Brain microvascular endothelial cell (primary cell): ENCODE results near the gene FAM43B.

ENCODE experiments used
- DNase-seq: peaks from one replicate; pipeline ENCODE4 v3.0.0-alpha.2; 2020
- H3K27ac ChIP-seq: fragments of 250-450 bp; sonication (Bioruptor Pico); 2 replicates; pipeline ENCODE4 v1.5.1; 2020; ENCODE audit warnings: mild to moderate bottlenecking, moderate library complexity
- H3K27me3 ChIP-seq: fragments of 250-450 bp; sonication (Bioruptor Pico); replicated peaks from 2 replicates; pipeline ENCODE4 v1.5.1; 2020; ENCODE audit warnings: mild to moderate bottlenecking
- H3K36me3 ChIP-seq: fragments of 250-450 bp; sonication (Bioruptor Pico); replicated peaks from 2 replicates; pipeline ENCODE4 v1.5.1; 2020; ENCODE audit warnings: mild to moderate bottlenecking
- H3K4me3 ChIP-seq: 2 replicates; pipeline ENCODE4 v1.5.1; 2011; ENCODE audit warnings: low read depth, mild to moderate bottlenecking, control low read depth, low read length, moderate library complexity
- in situ Hi-C: cut with HindIII; loops from 2 replicates; pipeline ENCODE4 v1.10.0; 2017; ENCODE audit warnings: low sequenced_read_pairs, low pct_ligation_motif_present
- TF ChIP-seq, protein P1 (sequence below): IDR thresholded peaks from 2 replicates; pipeline ENCODE4 v1.5.1; 2011; ENCODE audit warnings: low read depth, mild to moderate bottlenecking, moderate library complexity, low read length, control low read depth, inconsistent platforms; ENCODE audit errors: missing control alignments

The FAM43B gene

DNA sequence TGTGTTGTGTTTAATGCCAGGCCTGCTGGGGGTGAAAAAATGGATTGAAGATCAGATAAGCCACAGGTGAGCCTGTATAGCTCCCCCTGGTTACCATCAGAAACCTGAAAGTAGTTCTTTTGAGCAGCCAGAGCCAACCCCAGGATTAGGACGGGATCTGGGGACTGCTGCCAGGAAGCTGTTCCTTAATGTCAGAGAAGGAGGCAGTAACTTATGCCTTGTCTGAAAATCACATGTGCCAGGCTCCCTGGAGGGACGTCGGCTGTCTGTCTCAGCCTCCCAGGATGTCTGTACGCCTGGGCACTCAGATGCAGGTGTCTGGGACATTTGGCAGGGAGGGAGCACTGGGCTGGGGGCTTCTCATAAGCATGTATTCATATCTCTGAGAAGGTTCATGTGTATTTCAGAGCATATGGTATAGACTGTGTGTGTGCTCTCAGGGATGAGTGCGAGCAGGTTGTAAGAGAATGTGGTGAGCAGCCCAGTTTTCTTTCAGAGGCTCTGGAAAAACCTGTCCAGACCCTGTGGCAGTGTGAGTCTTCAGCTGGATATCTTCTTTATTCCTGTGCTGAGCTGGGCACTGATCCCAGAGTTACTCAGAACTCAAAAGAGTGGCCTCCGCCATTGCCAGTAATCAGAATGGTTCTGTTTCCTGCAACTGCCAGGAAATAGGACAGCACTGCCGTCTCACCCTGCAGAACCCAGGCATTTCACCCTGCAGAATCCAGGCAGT lies 2.8 kb downstream of the FAM43B start:
- in situ Hi-C loops = no loop called here
- Histone ChIP-seq H3K27me3 (peaks cover 55% of the 10 kb centered on the region), H3K27ac (no peak overlapping the region), H3K4me3 (no peak overlapping the region), H3K36me3 (no peaks in the 10 kb centered on the region)
- TF ChIP-seq, protein P1, sequence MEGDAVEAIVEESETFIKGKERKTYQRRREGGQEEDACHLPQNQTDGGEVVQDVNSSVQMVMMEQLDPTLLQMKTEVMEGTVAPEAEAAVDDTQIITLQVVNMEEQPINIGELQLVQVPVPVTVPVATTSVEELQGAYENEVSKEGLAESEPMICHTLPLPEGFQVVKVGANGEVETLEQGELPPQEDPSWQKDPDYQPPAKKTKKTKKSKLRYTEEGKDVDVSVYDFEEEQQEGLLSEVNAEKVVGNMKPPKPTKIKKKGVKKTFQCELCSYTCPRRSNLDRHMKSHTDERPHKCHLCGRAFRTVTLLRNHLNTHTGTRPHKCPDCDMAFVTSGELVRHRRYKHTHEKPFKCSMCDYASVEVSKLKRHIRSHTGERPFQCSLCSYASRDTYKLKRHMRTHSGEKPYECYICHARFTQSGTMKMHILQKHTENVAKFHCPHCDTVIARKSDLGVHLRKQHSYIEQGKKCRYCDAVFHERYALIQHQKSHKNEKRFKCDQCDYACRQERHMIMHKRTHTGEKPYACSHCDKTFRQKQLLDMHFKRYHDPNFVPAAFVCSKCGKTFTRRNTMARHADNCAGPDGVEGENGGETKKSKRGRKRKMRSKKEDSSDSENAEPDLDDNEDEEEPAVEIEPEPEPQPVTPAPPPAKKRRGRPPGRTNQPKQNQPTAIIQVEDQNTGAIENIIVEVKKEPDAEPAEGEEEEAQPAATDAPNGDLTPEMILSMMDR = no peak
- no peak for DNase-seq

DNA sequence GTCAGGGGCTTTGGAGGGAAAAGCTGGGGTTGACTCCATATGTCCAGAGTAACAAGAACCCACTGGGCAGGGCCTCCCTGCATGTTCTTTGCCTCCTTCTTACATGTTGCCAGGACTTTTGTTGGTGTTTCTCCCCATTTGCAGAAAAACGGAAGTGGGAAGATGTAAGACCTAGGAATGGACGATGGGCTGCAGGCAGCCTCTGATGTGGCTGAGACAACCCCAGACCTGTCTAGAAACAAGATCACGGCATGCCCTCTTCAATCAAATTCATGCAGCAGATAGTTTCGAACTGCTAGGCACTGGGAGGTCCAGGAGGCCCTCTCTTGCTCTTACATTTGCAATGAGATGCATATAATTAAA lies 3.4 kb downstream of the FAM43B start:
- no peak for DNase-seq
- in situ Hi-C loops = no loop called here
- peaks cover 55% of the 10 kb centered on the region for H3K27me3 ChIP-seq
- TF ChIP-seq, protein P1 = no peak
- H3K27ac ChIP-seq = no peak overlapping the region
- no peaks in the 10 kb centered on the region for H3K36me3 ChIP-seq
- H3K4me3 ChIP-seq = no peak overlapping the region

DNA sequence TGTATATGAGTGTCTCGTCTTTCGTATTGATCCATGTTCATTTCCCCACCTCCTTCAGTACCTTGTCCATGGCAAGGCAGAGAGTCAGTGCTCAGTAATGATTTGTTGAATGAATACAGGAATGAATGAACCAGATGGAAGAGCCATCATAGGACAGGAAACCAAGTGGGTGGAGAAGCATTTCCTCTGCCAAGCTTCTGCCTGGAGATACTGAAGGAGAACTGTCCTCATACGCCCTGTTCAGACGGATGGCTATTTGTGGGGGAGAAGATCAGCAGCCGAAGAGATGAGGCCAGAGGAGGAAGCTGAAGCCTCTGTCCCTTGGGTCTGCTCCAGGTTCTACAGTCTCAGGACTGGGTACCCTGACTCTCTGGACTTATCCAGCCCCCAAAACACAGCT lies 5.8 kb downstream of the FAM43B start:
- in situ Hi-C loops = no loop called here
- no peak overlapping the region for H3K27ac ChIP-seq
- H3K4me3 ChIP-seq = no peak overlapping the region
- peaks cover 37% of the 10 kb centered on the region for H3K27me3 ChIP-seq
- TF ChIP-seq, protein P1 = no peak
- no peaks in the 10 kb centered on the region for H3K36me3 ChIP-seq
- DNase-seq = no peak

DNA sequence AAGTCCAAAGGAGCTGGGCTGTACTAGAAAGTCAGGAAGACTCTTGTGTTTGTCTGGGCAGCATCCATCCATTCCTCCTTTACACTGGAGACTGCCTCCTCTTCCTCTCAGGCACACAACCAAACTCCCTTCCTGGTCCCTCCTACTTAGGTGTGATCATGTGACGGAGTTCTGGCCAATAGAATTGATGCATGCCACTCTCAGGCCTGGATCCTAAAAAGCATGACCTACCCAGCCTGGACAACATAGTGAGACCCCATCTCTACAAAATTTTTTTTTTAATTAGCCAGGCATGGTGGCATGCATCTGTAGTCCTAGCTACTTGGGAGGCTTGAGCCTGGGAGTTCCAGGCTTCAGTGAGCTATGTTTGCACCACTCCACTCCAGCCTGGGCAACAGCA lies 8.6 kb downstream of the FAM43B start:
- H3K36me3 ChIP-seq = no peaks in the 10 kb centered on the region

DNA sequence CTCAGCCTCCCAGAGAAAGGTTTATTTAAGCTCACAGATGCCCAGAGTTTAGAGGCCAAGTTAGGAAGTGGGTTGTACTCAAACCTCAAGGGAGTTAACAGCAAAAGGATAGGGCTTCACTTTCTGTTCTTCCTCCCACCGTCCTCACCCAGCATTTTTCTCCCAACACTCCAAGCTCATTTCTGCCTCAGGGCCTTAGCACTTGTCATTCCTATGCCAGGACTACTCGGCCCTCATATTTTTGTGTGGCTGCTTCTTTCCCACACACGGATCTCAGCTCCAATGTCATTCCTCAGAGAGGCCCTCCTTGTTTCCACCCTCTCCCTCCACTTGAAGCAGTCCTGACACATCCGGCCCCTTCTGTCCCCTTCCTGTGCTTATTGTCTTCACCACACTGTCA lies 12.9 kb downstream of the FAM43B start:
- TF ChIP-seq, protein P1 = no peak
- no peak for DNase-seq
- no peak overlapping the region for H3K27ac ChIP-seq
- H3K27me3 ChIP-seq = peaks cover 3% of the 10 kb centered on the region
- no peaks in the 10 kb centered on the region for H3K36me3 ChIP-seq
- H3K4me3 ChIP-seq = no peak overlapping the region
- in situ Hi-C loops = no loop called here

More for the DNA sequence above, 8.6 kb downstream of the FAM43B start:
- no peak overlapping the region for H3K4me3 ChIP-seq
- DNase-seq = no peak
- H3K27ac ChIP-seq = no peak overlapping the region
- in situ Hi-C loops = no loop called here
- TF ChIP-seq, protein P1 = no peak
- H3K27me3 ChIP-seq = peaks cover 12% of the 10 kb centered on the region

DNA sequence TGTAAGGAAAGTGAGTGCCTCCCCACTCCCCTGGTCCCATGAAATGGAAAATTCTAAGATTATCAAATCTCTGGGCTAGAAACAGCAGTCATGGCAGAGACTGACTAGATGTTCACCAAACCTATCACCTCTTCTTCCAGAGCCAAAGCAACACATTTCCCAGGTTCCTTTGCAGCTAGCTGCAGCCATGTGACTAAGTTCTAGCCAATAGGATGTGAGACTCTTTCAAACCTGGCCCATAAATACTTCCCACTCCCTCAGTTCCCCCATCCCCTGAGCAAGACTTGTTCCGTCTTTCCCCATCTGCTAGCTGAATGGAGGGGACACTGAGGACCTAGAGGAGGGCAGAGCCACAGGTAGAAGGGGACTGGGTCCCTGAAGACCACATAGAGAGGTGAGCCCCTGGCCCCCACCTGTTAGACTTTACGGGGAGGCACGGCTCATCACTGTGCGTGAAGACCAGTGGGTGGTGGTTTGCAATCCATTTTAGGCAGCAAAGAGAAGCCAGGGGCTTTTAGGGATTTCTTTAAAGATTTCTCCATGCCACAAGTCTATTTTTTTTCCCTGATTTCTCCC lies 17.2 kb downstream of the FAM43B start:
- no peaks in the 10 kb centered on the region for H3K27me3 ChIP-seq

More for the DNA sequence above, 17.2 kb downstream of the FAM43B start:
- no peak overlapping the region for H3K27ac ChIP-seq
- no peak for DNase-seq
- in situ Hi-C loops = no loop called here
- no peak overlapping the region for H3K4me3 ChIP-seq
- TF ChIP-seq, protein P1 = no peak
- H3K36me3 ChIP-seq = no peaks in the 10 kb centered on the region
